ENCODE results near the gene KCNJ8. TPM values are rescaled to one million over a fixed set of nuclear protein-coding genes. Genes with fewer than 3 reads are reported as not detected.

The KCNJ8 gene
- total RNA-seq, 1 experiment from 2014 or later = not detected

- in situ Hi-C loops (cut with HindIII; ENCODE audit: low pct_unique_long_range_greater_than_20kb, low sequenced_read_pairs) = no loop called here
- no peak for DNase-seq (ENCODE audit: low read depth, low spot score)
- intact Hi-C loops (cut with micrococcal nuclease; ENCODE audit: unreplicated experiment) = no loop called here
- H3K9me3 ChIP-seq (ENCODE audit: control insufficient read depth, insufficient read depth, low read depth, low read length) = no peaks in the 10 kb centered on the region
- no peaks in the 10 kb centered on the region for H3K36me3 ChIP-seq (ENCODE audit: control insufficient read depth, insufficient read depth, low read length)
- ChIA-PET CTCF (no interaction called here), POLR2A (no interaction called here)
- no peak overlapping the region for H3K4me3 ChIP-seq (ENCODE audit: low read depth in 2 of 2, low read length in 2 of 2)
- H3K4me1 ChIP-seq (ENCODE audit: control insufficient read depth, insufficient read depth, low read length) = no peaks in the 10 kb centered on the region
- TF ChIP-seq TCF7L2 (IDR thresholded peaks at IDR 0.05; ENCODE audit: low read depth, low read length) = no peak
- no peak overlapping the region for H3K27ac ChIP-seq (ENCODE audit: low read length)
- BruUV-seq (replicated peaks) = no TSS peak
- no peaks in the 10 kb centered on the region; the same call in 1 of the 2 replicates for H3K27me3 ChIP-seq (ENCODE audit: control insufficient read depth, insufficient read depth, low read length)
- no peak for ATAC-seq
These were observed 9.6 kb downstream of the KCNJ8 start for GRCh38 chr12:21764950-21765349.

- intact Hi-C loops (cut with micrococcal nuclease; ENCODE audit: unreplicated experiment) = no loop called here
- H3K9me3 ChIP-seq (ENCODE audit: control insufficient read depth, insufficient read depth, low read depth, low read length) = no peaks in the 10 kb centered on the region
- no peak for DNase-seq (ENCODE audit: low read depth, low spot score)
- in situ Hi-C loops (cut with HindIII; ENCODE audit: low pct_unique_long_range_greater_than_20kb, low sequenced_read_pairs) = no loop called here
- H3K27ac ChIP-seq (ENCODE audit: low read length) = no peak overlapping the region
- ChIA-PET POLR2A (no interaction called here), CTCF (no interaction called here)
- no peak for TF ChIP-seq TCF7L2 (IDR thresholded peaks at IDR 0.05; ENCODE audit: low read depth, low read length)
- no peak for TF ChIP-seq SIN3A (IDR thresholded peaks at IDR 0.05; ENCODE audit: borderline replicate concordance, insufficient read depth, low read depth, low read length)
- TF ChIP-seq POLR2AphosphoS5 (IDR thresholded peaks at IDR 0.05; ENCODE audit: low read depth, low read length) = no peak
- TF ChIP-seq, protein P1, sequence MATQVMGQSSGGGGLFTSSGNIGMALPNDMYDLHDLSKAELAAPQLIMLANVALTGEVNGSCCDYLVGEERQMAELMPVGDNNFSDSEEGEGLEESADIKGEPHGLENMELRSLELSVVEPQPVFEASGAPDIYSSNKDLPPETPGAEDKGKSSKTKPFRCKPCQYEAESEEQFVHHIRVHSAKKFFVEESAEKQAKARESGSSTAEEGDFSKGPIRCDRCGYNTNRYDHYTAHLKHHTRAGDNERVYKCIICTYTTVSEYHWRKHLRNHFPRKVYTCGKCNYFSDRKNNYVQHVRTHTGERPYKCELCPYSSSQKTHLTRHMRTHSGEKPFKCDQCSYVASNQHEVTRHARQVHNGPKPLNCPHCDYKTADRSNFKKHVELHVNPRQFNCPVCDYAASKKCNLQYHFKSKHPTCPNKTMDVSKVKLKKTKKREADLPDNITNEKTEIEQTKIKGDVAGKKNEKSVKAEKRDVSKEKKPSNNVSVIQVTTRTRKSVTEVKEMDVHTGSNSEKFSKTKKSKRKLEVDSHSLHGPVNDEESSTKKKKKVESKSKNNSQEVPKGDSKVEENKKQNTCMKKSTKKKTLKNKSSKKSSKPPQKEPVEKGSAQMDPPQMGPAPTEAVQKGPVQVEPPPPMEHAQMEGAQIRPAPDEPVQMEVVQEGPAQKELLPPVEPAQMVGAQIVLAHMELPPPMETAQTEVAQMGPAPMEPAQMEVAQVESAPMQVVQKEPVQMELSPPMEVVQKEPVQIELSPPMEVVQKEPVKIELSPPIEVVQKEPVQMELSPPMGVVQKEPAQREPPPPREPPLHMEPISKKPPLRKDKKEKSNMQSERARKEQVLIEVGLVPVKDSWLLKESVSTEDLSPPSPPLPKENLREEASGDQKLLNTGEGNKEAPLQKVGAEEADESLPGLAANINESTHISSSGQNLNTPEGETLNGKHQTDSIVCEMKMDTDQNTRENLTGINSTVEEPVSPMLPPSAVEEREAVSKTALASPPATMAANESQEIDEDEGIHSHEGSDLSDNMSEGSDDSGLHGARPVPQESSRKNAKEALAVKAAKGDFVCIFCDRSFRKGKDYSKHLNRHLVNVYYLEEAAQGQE (IDR thresholded peaks at IDR 0.05; ENCODE audit: insufficient read depth in 1 of 2, low read depth in 2 of 2, low read length in 1 of 2) = no peak
- TF ChIP-seq, protein P2, sequence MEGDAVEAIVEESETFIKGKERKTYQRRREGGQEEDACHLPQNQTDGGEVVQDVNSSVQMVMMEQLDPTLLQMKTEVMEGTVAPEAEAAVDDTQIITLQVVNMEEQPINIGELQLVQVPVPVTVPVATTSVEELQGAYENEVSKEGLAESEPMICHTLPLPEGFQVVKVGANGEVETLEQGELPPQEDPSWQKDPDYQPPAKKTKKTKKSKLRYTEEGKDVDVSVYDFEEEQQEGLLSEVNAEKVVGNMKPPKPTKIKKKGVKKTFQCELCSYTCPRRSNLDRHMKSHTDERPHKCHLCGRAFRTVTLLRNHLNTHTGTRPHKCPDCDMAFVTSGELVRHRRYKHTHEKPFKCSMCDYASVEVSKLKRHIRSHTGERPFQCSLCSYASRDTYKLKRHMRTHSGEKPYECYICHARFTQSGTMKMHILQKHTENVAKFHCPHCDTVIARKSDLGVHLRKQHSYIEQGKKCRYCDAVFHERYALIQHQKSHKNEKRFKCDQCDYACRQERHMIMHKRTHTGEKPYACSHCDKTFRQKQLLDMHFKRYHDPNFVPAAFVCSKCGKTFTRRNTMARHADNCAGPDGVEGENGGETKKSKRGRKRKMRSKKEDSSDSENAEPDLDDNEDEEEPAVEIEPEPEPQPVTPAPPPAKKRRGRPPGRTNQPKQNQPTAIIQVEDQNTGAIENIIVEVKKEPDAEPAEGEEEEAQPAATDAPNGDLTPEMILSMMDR (IDR thresholded peaks at IDR 0.05) = no peak
- no peaks in the 10 kb centered on the region for H3K4me1 ChIP-seq (ENCODE audit: control insufficient read depth, insufficient read depth, low read length)
- no peak overlapping the region for H3K4me3 ChIP-seq (ENCODE audit: low read depth in 2 of 2, low read length in 2 of 2)
- no peaks in the 10 kb centered on the region; the same call in 1 of the 2 replicates for H3K27me3 ChIP-seq (ENCODE audit: control insufficient read depth, insufficient read depth, low read length)
- no peak for ATAC-seq
- H3K36me3 ChIP-seq (ENCODE audit: control insufficient read depth, insufficient read depth, low read length) = no peaks in the 10 kb centered on the region
- no TSS peak for BruUV-seq (replicated peaks)
These were observed 10.4 kb downstream of the KCNJ8 start for GRCh38 chr12:21764065-21764464.

- ChIA-PET POLR2A (no interaction called here), CTCF (no interaction called here)
- TF ChIP-seq, protein P2 (IDR thresholded peaks at IDR 0.05) = no peak
- H3K4me1 ChIP-seq (ENCODE audit: control insufficient read depth, insufficient read depth, low read length) = no peaks in the 10 kb centered on the region
- no peak overlapping the region for H3K4me3 ChIP-seq (ENCODE audit: low read depth in 2 of 2, low read length in 2 of 2)
- H3K27me3 ChIP-seq (ENCODE audit: control insufficient read depth, insufficient read depth, low read length) = no peaks in the 10 kb centered on the region; the same call in 1 of the 2 replicates
- in situ Hi-C loops (cut with HindIII; ENCODE audit: low pct_unique_long_range_greater_than_20kb, low sequenced_read_pairs) (no loop called here), intact Hi-C loops (cut with micrococcal nuclease; ENCODE audit: unreplicated experiment) (no loop called here)
- no peaks in the 10 kb centered on the region for H3K36me3 ChIP-seq (ENCODE audit: control insufficient read depth, insufficient read depth, low read length)
- H3K9me3 ChIP-seq (ENCODE audit: control insufficient read depth, insufficient read depth, low read depth, low read length) = no peaks in the 10 kb centered on the region
- no TSS peak for BruUV-seq (replicated peaks)
- no peak overlapping the region for H3K27ac ChIP-seq (ENCODE audit: low read length)
- ATAC-seq (no peak), DNase-seq (ENCODE audit: low read depth, low spot score) (no peak)
These were observed 11.0 kb downstream of the KCNJ8 start for GRCh38 chr12:21763531-21763930.
